Inferior parietal cortex (tissue), 1 donor: ENCODE measurements around the gene KCNMB1.

Source experiments
- DNase-seq: peaks from one replicate; pipeline ENCODE4 v3.0.0-alpha.2; 2016; ENCODE audit errors: extremely low spot score

KCNMB1 gene

DNA sequence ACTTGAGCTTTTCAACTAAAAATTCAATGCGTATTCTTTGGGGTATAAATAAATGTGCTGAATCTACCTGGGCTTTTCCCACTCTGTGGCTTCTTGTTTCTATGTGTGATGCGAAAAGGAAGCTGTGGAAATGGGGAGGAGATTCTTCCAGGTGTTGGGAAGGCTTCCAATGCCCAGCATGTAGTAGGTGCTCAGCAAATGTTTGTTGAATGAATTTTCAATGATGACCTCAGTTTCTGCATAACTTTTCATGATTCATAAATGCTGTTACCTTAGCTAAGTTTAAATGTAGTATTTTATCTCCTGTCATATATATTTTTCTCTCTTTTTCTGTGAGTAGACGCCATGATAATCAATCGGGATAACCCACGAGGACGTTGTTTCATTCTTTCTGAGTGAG is 25.6 kb upstream of the KCNMB1 start:
- DNase-seq = no peak

GRCh38 chr5:170413897-170414296 is 24.7 kb upstream of the KCNMB1 start:
- no peak for DNase-seq

GRCh38 chr5:170411100-170411499 is 21.9 kb upstream of the KCNMB1 start:
- DNase-seq = no peak

- no peak for DNase-seq
These were observed 21.2 kb upstream of the KCNMB1 start for GRCh38 chr5:170410401-170410800.

DNA sequence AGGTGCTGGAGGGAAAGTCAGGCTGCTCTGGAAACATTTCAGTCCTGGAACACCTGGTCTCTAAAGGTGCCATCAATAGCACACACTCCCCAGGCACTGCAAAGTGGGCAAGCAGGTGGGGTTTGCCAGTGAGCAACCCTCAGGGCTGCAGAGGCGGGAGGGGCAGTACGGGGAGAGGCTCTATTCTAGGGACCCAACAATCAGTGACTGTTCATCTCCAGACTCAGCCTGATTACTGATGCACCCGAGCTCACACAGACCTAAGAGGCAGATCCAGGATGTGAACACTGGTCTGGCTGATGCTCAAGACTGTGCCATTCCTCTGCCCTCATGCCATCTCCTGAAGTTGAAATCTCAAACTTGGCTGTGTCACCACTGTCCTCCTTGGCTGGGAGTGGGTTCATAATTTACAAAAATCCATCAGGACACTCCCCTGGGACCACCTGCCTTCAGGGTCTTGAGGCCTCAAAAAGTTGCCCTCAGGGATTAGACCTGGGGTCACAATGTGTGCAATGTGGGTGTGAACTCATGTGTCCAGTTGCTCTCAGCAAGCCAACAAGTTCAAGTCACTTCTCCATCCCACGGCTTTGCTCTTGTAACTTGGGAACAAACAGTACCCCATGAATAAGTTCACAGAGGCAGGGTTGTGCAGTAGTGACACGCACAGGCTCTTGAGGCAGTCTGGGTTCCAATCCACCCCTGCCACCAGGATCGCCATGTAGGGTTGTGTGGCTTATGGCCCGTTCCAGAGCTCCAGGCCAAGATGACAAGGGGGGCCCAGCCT is 19.9 kb upstream of the KCNMB1 start:
- no peak for DNase-seq

- no peak for DNase-seq
These were observed 19.1 kb upstream of the KCNMB1 start for GRCh38 chr5:170408226-170408625.

DNA sequence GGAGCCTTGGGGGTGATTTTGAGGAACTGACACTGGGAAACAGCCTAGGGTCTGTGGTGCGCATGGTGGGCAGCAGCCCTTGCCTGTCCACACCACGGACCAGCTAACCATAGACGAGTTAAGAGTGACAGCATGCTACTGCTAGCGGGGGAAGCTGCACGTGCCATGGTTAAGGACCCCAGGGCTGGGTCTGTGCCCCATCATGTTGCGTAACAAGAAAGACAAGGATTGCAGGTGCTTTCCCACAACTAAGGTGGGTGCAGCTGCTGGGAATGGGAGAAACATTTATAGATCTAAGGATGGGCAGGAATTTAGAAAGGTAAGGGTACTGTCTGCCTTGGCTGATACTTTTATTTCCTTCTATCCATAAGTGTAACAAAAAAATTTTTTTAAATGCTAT is 17.9 kb upstream of the KCNMB1 start:
- no peak for DNase-seq

DNA sequence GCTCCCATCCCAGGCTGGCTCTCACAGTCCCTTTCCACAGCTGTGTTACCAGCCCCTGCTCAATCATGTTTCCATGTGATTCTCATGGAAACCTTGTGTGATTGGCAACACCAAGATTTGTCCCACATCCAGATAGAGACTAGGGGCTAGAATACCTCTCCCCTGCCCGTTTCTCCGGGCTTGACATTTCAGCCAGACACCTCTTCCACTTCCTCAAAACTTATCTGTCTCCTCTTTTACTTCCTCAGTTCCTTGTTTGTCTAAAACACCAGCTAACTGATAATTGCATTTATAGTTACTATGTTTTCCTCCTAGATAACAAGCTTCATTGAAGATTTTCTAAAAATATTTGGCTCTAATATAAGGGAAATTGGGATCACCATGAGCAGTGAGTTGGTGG is 16.6 kb upstream of the KCNMB1 start:
- no peak for DNase-seq

- DNase-seq = no peak
These were observed 15.2 kb upstream of the KCNMB1 start for GRCh38 chr5:170404398-170404797.

- DNase-seq = no peak
These were observed 14.5 kb upstream of the KCNMB1 start for GRCh38 chr5:170403675-170404074.

GRCh38 chr5:170402508-170402907 is 13.3 kb upstream of the KCNMB1 start:
- no peak for DNase-seq

DNA sequence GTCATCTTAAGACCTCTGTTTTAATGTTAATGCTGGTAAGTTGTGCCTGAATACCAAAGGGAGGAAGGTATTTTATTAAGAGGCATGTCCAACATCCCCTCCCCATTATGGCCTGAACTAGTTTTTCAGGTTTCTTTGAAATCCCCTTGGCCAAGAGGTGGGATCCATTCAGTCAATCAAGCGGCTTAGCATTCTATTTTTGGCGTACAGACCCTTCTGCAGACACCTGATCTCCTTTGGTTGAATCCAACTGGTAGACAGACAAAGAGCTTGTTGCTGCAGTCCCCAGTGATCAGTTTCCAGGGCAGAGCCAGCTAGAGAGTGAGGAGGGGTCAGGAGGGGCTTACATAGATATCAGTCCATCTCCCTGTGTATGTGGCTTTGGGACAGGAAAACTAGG is 7.9 kb upstream of the KCNMB1 start:
- DNase-seq = no peak

DNA sequence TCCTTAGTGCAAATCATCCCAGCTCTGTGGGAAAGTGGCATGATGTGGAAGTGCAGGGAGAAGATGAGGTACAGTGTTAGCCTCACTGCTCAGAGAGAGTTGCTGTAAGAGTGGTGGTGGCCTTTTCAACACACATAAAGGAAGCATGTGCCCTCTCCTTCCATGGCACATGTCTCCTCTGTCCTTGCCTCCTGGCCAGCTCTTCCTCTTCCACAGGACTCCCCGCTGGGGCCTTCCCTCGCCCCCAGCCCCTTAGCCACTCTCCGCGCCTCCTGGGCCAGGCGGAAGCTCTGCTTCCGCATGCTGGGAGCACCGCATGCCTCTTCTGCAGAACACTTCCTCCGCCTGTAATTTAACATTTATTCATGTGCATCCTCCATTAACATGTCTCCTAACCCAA is 4.8 kb upstream of the KCNMB1 start:
- DNase-seq = no peak

DNA sequence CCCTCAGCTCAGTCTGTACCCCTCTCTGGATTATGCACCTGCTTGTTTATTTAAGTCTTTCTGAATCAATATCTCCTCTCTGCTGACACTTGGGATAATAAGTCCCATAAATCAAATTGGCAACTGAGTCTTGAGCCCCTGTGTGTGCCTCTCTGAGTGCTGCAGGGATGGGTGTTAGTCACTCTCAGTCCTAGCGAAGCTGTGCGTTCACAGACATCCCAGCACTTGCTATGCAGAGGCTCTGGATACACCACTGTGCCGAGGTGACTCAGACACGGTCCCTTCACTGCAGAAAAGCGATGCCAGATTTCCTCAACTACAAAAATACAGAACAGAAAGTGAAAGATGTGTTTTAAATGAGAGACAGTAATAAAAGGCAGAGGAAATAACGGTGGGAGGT is 4.1 kb upstream of the KCNMB1 start:
- DNase-seq = no peak

DNA sequence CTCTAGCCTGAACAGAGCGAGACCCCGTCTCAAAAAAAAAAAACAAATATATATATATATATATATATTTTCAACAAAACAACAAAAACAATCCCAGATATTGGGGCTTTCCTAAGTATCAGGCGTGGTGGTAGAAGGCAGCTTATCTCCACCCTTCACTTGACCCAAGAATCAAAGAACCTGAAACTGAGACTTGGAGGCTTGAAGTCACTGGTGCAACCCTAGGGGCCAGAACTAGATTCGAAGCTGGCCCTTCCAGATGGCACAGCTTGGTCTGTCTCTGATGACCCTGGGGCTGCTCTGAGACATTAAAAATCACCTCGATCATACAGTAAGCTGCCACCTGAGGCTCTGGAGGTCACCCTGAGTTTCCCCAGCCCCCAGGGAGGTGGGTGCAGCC is 1.3 kb upstream of the KCNMB1 start:
- DNase-seq = no peak

DNA sequence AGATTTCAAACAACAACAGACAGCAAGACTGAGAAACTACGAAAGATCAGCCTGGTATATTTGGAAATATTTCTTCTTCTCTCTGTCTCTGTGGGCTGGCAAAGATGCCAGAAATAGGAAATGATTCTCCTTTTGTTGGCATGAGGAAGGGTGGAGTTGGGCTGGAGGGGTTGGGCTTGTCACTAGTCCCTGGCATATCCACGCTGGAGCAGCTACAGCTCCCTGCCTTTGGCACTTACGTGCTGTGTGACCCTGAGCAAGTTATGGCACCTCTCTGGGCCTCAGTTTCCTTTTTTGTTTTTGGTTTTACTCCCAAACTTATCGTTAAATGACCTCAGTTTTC is 354 bp upstream of the KCNMB1 start:
- no peak for DNase-seq

DNA sequence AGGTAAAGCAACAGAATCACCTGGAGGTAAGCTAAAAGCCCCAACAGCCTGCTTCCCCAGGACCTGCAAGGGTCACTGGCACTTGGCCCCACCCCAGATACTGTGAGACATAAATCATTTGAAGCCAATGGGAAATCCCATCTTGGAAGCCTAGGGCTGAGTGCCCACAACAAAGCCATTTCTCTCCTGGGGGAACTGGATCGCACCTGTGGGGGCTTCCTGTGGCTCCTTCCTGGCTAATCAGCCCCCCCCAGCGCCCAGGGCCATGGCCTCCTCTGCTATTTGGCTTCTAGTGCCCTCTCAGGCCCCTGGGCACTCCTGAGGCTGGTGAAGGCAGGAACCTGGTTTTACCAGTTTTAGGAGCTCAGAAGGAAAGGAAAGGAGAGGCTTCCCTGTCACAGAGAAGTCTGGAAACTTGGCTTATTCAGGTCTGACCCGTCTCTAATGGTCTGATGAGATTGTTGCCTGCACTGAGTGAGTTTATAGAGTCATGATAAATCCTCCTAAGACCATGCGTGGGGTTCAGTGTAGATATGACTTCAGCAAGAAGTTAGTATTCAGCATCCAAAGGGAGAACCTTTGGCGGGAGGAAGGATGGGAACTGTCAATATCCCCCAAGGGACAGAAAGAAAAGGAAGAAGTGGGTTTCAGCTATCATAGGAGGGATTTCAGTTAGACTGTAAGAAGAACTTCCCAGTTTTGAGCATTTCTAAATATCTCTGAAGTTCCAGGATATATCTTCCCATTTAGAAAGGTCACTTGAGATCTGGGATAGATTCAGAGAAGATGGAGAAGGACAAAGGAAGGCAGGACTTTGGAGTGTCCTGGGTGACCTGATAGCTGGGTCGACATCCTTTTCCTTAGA is 1.2 kb downstream of the KCNMB1 start:
- DNase-seq = no peak

- DNase-seq = no peak
These were observed 2.3 kb downstream of the KCNMB1 start for GRCh38 chr5:170386743-170387395.

DNA sequence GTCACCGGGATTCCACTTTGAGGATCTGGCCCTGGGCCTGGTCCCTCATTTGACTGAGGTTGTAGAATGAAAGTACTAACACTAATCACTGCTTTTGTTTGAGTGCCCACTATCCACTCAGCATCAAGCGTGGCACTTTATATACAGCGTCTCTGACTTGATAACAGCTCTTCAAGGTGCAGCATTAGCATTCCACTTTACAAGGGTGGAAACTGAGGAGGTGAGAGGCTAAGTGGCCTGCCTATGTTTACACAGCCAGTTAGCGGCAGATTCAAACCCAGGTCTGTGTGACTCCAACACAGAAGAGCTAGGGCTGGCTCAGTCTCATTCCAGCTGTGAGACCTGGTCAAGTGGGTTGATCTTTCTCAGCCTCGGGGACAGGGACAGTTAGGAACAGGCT is 5.9 kb downstream of the KCNMB1 start:
- no peak for DNase-seq

DNA sequence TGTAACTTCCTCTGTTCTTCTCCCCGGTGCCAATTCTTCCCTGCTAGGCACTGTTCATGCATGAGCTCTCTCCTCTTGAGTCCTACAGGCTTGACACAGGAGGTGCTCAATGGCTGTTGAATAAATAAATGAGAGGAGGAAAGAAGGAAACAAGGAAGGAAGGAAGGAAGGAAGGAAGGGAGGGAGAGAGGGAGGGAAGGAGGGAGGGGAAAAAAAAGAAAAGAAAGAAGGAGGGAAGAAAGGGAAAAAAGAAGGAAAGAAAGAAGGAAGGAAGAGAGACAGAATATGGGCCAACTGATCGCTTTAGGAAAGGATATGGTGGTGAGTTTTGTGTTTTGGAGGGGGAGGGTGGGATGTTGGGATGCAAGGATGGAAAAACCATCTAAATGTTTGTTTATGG is 6.4 kb downstream of the KCNMB1 start:
- DNase-seq = no peak

DNA sequence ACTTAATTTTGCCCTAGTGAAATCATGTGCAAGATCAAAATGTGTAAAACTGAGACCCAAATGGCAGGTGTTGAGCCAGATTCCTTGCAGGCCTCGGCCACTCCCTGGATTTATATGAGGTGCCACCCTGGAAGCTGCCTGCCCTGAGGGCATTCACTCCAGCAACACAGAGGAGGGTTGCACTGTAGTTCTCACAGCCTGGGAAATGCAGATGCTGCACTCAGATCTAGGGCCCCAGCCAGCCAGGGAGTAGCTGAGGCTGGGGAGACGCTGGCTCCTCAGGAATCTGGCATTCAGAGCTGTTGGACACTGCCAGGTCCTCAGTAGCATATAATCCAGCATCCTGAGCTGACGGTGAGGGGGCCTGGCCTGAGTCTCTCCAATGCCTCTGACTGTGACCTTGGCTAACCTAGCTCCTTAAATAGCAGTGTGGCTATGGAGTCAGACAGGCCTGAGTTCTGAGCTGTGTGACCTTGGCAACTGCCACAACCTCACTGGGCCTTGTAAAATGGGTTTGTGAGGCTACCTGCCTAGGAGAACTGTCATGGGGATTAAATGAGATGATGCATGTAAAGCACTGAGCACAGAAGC is 8.7 kb downstream of the KCNMB1 start:
- no peak for DNase-seq

DNA sequence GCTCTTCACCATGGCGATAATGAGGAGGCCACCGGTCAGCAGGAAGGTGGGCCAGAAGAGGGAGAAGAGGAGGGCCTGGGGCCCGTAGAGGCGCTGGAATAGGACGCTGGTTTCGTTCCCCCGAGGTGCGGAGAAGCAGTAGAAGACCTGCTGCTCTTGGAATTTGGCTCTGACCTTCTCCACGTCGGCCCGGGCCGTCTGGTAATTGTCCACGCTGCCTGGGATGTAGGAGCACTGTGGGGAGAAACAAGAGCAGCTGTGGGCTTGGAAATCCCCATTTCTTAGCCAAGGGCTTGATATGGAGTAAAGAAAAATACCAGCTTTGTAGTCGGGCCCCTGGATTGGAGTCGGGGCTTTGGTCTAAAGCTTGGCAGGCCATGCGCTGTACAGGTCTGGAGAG is 10.4 kb downstream of the KCNMB1 start:
- DNase-seq = no peak
